Measurements from ENCODE around the gene LRCH1.
A peak's percentile ranks its signal among the peaks of the same experiment; 100 is the strongest.

LRCH1 gene

GRCh38 chr13:46639033-46639981 is 86.3 kb downstream of the LRCH1 start:
- peak; percentile 17 for DNase-seq (ENCODE audit: low spot score)

GRCh38 chr13:46640843-46641242 is 87.9 kb downstream of the LRCH1 start:
- DNase-seq (ENCODE audit: low spot score), result peak; percentile 36

DNA sequence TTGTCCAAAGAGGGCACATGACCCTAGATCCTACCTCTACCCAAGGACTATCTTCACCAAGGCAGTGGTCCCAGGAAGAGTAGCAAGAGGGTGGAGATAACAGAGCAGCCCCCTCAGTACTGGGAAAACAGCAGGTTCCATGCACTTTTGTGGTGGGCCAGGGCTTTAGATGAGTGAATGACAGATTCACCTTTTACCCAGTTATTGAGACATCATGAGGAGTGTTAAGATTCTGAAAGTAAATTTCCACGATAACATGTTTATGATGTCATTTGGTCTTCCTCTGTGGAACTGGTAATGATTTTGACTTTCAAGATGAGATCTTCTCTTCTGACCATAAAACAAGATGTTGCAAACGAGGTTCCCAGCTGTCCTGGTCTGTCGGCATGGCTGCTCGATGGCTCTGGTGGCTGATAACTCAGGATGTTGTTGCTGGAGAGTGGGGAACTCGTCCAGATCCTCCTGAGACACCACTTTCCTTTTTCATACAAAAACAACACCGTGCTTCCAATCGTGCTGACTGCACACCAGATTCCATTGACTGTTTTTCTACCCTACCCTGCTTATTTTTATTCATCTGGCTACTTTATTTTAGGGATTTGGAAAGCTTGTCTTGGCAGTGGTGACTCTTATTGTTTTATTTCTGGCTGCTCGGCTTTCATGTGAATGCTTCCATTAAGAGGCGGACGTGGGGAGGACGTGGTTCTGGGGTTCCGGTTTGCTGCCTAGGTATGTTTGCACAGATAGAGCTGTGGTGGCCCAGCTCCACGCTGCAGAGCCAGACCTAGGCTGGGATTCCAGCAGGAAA is 88.5 kb downstream of the LRCH1 start:
- no peak for DNase-seq (ENCODE audit: low spot score)

DNA sequence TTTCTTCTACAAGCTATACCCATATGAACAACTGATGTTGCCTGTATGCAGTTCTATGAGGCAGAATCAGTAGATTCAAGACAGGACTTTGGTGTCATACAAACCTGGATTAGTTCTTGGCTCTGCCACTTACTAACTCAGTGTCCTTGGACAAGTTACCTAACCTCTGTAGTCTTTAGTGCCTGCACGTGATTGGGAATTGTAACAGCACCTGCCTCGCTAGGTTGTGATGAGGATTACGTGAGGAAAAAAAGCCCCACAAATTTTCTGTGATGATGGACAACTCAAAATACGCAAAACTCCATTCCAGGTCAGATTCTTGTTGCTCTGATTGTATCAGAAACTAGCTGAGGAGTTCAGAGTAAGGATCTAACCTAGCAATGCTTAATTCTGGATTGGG is 89.3 kb downstream of the LRCH1 start:
- no peak for DNase-seq (ENCODE audit: low spot score)

GRCh38 chr13:46643165-46643777 is 90.3 kb downstream of the LRCH1 start:
- no peak for DNase-seq (ENCODE audit: low spot score)

GRCh38 chr13:46644816-46645215 is 91.8 kb downstream of the LRCH1 start:
- DNase-seq (ENCODE audit: low spot score), result no peak

DNA sequence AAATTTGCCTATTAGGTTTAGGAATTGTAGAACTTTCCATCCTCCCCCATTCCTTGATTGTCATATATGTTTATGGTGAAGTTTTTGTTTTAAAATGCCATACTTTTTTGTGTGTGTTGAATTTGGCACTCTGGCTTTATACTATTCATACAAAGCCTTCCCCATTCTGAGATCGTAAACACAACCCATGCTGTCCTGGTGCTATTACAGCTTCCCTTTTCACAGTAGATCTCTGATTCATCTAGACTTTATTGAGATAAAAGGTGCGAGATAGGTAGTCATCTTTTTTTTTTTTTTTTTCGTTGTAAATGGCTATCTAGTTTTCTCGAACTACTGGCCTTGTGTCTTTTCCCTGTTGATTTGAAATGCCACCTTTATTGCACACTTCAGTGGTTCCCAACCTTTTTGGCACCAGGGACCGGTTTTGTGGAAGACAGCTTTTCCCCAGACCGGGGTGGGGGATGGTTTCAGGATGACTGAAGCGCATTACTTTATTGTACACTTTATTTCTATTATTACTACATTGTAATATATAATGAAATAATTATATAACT is 94.6 kb downstream of the LRCH1 start:
- DNase-seq (ENCODE audit: low spot score), result no peak

- DNase-seq (ENCODE audit: low spot score), result no peak
Observed at GRCh38 chr13:46648166-46648607, 95.2 kb downstream of the LRCH1 start.

- DNase-seq (ENCODE audit: low spot score), result no peak
Observed at GRCh38 chr13:46649816-46650215, 96.8 kb downstream of the LRCH1 start.

DNA sequence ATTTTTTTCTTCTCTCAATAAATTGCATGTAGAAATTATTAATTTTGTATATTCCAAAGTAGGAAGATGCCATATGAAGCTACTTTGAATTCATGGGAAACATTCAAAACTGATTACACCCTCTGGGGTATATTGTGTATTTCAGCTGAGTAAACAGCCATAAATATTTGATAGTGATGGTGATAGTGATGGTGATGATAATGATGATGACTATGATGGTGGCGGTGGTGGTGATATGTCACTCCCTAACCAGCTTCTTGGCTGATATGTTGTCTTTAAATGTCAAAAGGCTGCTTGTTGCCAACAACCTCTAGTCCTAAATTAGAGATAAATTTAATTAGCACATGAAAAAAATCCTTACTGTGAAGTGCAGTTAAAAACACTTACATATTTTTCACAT is 102.0 kb downstream of the LRCH1 start:
- no peak for DNase-seq (ENCODE audit: low spot score)

GRCh38 chr13:46655377-46656180 is 102.6 kb downstream of the LRCH1 start:
- DNase-seq (ENCODE audit: low spot score), result no peak

DNA sequence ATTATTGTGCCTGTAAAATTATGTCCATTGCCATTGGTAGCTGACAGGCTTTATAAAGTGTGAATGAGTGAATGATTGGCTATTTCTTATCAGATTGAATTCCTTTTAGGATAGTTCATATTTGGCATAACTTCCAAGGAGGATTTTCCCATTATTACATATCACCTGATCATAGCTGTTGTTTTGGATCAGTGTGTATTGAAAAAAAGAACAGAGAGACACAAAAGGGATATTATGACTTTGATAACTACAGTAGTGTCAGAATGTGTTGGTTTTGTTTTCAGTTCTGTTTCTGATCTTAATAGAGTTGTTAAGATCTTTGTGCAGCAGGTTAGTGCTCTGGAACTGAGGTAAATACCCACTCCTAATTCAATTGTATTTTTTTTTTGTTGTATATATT is 103.8 kb downstream of the LRCH1 start:
- DNase-seq (ENCODE audit: low spot score), result no peak

DNA sequence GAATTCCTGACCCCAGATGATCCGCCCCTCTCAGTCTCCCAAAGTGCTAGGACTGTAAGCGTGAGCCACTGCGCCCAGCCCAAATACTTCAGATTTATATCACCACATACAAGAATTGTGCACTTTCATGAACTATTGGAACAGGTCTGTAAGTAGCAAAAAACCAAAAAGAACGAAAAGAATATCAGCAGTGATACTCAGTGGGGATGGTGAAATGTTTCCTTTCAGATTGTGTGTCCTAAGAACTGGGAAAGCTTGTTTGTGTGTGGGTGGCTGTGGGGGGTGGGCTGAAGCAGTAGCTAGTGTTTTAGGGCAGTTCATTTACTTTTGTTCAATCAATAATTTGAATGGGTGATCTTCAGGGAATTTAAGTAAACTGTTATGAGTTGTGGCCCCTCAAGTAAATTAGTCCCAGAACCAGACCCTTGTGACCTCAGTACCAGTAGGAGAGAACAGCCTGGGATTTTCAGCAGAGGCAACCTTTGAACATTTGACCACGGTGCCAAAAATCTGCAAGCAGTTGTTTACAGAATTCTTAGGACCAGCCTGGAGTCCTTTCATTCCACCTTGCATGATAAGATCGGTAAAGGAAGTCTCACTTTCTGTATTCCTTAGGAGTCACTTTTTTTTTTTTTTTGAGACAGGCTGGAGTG is 106.6 kb downstream of the LRCH1 start:
- no peak for DNase-seq (ENCODE audit: low spot score)

- no peak for DNase-seq (ENCODE audit: low spot score)
Observed at GRCh38 chr13:46660416-46660815, 107.4 kb downstream of the LRCH1 start.

DNA sequence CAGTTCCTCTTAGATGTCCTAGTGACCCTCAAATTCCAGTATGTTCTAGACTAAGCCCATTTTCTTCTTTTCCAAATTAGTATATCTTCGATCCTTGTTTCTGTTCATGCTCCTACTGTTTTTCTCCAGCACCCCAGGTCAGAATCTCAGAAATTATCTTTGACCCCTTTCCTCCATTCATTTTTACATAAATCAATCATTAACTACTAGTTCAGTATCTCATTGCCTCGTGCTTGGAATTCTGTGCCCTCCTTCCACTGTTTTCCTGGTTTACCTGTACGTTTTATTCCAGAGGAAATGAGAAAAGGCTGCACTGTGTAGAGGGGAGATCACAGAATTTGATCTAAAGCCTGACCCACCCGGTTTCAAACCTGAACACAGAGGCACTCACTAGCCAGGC is 107.9 kb downstream of the LRCH1 start:
- no peak for DNase-seq (ENCODE audit: low spot score)

DNA sequence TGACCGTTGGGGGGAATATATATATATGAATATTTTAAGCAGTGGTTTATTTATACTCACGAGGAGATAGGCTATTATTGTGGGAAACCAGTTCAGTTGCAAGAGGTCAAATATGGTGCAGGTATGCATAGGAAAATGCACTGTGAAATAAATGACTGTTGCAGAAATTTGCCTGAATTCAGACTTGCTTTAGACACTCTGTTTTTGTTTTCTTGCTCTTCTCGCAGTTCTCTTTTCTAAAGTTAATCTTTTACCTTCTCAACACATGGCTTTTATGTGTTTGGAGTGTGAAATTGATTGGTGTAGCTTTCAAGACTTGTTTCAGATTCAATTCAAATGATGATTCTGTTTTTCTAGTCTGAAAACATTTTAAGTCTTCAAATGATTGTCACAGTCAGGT is 109.7 kb downstream of the LRCH1 start:
- no peak for DNase-seq (ENCODE audit: low spot score)

GRCh38 chr13:46663206-46664037 is 110.5 kb downstream of the LRCH1 start:
- DNase-seq (ENCODE audit: low spot score), result no peak

DNA sequence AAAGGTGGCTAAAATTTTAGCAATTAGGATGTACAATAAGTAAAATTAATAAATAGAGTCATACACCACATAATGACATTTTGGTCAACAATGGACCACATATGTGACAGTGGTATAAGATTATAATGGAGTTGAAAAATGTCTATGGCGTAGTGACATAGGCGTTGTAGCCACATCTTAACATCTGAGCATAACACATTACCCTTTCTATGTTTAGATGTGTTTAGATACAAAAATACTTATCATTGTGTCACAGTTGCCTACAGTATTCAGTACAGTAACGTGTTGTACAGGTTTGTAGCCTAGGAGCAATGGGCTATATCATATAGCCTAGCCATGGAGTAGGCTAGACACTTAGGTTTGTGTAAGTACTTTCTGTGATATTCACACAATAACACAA is 111.2 kb downstream of the LRCH1 start:
- no peak for DNase-seq (ENCODE audit: low spot score)

DNA sequence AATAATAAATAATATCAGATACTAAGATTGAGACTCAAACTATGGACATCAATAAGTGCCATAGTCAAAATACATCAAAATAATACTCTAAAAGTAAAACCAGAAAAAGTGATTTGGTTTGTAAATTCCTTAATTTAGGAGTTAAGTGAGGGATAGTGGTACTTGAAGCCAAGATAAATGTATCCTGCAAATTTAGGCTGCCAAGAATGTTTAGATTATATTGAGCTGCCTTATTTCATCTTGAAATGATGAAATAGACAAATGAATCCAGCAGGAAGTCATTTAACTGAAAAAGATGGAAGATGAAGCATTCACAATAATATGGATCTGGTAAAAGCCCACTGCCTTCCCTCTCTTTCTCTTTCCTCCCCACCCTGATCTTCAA is 112.3 kb downstream of the LRCH1 start:
- DNase-seq (ENCODE audit: low spot score), result no peak

All from AG08396 (cell line).